ENCODE measurements around the gene CELF5. TPM values are rescaled to one million over a fixed set of nuclear protein-coding genes. Genes with fewer than 3 reads are reported as not detected.
"Not testable (repeated sequence)": the region's sequence is repeated elsewhere in the genome, so short reads cannot be mapped to it uniquely, and the experiment has no call there.

The CELF5 gene
- total RNA-seq, 4 donors from 2014 or later: not detected

DNA sequence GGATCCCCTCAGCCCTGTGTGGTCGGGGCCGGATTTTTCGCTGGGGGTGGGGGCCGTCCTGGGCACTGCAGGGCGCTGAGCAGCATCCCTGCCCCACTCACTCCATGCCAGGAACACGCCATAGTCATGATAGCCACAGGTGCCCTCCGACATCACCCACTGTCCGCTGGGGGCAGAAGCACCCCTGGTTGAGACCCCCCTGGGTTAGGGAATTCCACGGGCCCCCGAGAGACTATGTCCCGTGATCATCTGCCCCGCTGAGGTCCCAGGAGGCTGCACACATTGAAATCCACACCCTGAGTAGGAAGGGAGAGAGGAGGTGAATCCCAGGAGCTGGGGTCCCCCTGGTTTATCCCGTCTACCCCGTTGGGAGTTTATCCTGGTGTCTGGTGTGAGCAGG, 22.6 kb upstream of the CELF5 start:
- Histone ChIP-seq H3K27ac (no peak overlapping the region), H3K27me3 (no peaks in the 10 kb centered on the region), H3K4me1 (no peaks in the 10 kb centered on the region), H3K36me3 (peaks cover 0 to 89% of the 10 kb centered on the region in 2 donors), H3K9me3 (no peaks in the 10 kb centered on the region), H3K4me3 (no peak overlapping the region)
- WGBS, 2 donors (ENCODE audit: low coverage in 1 of 2): 100% methylated on average over 1 of the region's 14 CpGs; no CpG with 5 or more reads in 1 of the 2 donors
- no peak for ATAC-seq
- TF ChIP-seq EP300 (IDR thresholded peaks at IDR 0.05): no peak
- no peak for TF ChIP-seq POLR2A (IDR thresholded peaks at IDR 0.05)
- TF ChIP-seq, protein P1, sequence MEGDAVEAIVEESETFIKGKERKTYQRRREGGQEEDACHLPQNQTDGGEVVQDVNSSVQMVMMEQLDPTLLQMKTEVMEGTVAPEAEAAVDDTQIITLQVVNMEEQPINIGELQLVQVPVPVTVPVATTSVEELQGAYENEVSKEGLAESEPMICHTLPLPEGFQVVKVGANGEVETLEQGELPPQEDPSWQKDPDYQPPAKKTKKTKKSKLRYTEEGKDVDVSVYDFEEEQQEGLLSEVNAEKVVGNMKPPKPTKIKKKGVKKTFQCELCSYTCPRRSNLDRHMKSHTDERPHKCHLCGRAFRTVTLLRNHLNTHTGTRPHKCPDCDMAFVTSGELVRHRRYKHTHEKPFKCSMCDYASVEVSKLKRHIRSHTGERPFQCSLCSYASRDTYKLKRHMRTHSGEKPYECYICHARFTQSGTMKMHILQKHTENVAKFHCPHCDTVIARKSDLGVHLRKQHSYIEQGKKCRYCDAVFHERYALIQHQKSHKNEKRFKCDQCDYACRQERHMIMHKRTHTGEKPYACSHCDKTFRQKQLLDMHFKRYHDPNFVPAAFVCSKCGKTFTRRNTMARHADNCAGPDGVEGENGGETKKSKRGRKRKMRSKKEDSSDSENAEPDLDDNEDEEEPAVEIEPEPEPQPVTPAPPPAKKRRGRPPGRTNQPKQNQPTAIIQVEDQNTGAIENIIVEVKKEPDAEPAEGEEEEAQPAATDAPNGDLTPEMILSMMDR (IDR thresholded peaks at IDR 0.05): no peak
- TF ChIP-seq POLR2AphosphoS5 (IDR thresholded peaks at IDR 0.05): no peak

DNA sequence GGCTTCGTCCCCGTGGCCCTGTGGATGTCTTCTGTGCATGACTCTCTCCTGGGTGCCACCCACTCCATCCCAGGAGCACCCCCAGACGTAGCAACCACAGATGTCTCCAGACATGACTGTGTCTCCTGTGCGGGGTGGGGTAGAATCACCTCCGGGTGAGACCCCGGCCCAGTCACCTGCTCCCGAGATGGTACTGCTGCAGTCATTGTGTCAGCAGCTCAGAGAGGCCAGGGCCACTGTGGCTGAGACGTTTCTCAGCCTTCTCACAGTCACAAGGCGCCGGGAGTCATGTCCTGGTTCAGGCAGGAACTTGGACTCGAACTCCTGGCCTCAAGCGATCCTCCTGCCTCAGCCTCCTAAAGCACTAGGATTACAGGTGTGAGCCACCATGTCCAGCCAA, 22.1 kb upstream of the CELF5 start:
- no peak overlapping the region for H3K4me3 ChIP-seq
- H3K4me1 ChIP-seq: no peaks in the 10 kb centered on the region
- ATAC-seq: no peak
- H3K27me3 ChIP-seq: no peaks in the 10 kb centered on the region
- H3K9me3 ChIP-seq: no peaks in the 10 kb centered on the region
- no peak overlapping the region for H3K27ac ChIP-seq
- 80 to 92% methylated on average over 1 to 2 of the region's 12 CpGs for WGBS, 2 donors (ENCODE audit: low coverage in 1 of 2)
- peaks cover 0 to 89% of the 10 kb centered on the region in 2 donors for H3K36me3 ChIP-seq
- TF ChIP-seq POLR2A (IDR thresholded peaks at IDR 0.05) (no peak), POLR2AphosphoS5 (IDR thresholded peaks at IDR 0.05) (no peak), EP300 (IDR thresholded peaks at IDR 0.05) (no peak)
- TF ChIP-seq, protein P1 (IDR thresholded peaks at IDR 0.05): no peak

DNA sequence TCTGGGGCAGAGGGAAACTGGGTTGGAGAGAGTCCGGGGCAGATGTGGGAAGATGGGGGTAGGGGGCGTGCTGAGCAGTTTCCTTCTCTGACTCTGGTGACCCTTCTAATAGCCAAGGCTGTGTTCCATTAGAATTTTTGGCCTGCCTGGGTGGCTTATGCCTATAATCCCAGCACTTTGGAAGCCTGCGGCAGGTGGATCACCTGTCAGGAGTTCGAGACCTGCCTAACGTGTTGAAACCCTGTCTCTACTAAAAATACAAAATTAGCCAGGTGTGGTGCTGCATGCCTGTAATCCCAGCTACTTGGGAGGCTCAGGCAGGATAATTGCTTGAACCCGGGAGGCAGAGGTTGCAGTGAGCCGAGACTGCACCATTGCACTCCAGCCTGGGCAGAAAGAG, 21.6 kb upstream of the CELF5 start:
- 76 to 100% methylated on average over 1 to 3 of the region's 7 CpGs for WGBS, 2 donors (ENCODE audit: low coverage in 1 of 2)

DNA sequence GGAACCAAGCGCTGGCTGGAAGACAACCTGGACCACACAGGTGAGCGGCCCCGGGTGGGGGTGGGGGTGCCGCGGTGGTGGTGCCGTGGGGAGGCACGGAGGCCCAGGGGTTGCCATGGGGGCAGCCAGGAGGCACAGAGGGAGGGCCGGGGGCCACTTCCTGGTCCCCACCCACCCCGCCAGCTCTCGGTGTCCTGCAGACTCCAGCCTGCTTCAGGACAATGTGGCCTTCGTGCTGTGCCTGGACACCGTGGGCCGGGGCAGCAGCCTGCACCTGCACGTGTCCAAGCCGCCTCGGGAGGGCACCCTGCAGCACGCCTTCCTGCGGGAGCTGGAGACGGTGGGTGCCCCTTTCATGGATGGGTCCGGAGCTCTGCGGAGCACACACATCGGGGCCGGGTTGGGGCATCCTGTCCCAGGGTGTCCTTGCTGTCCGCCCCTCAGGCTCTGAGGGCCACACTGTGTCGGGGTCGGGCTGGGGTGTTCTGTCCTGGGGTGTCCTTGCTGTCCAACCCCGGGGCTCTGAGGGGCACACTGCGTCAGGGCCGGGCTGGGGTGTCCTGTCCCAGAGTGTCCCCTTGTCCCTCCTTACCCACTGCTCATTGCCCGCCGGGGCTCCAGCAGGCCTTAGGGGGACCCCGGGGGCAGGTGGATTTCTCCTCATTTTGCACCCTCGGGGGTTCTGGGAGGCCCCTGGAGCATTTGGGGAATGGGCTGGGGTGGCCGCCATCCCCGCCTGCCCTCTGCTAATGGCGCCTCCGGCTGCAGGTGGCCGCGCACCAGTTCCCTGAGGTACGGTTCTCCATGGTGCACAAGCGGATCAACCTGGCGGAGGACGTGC, 20.4 kb upstream of the CELF5 start:
- Histone ChIP-seq H3K27me3 (no peaks in the 10 kb centered on the region), H3K4me3 (no peak overlapping the region), H3K9me3 (no peaks in the 10 kb centered on the region), H3K36me3 (peaks cover 0 to 94% of the 10 kb centered on the region in 2 donors), H3K27ac (no peak overlapping the region), H3K4me1 (no peaks in the 10 kb centered on the region)
- ATAC-seq: no peak
- WGBS, 2 donors (ENCODE audit: low coverage in 1 of 2): no CpG with 5 or more reads among the region's 43 CpGs
- TF ChIP-seq POLR2AphosphoS5 (IDR thresholded peaks at IDR 0.05) (no peak), POLR2A (IDR thresholded peaks at IDR 0.05) (no peak), EP300 (IDR thresholded peaks at IDR 0.05) (no peak)
- TF ChIP-seq, protein P1 (IDR thresholded peaks at IDR 0.05): no peak

More for the DNA sequence above, 21.6 kb upstream of the CELF5 start:
- H3K27ac ChIP-seq, H3K27me3 ChIP-seq, H3K9me3 ChIP-seq, ATAC-seq, H3K4me1 ChIP-seq, H3K4me3 ChIP-seq: not testable (repeated sequence)
- peaks cover 0 to 92% of the 10 kb centered on the region in 2 donors for H3K36me3 ChIP-seq

DNA sequence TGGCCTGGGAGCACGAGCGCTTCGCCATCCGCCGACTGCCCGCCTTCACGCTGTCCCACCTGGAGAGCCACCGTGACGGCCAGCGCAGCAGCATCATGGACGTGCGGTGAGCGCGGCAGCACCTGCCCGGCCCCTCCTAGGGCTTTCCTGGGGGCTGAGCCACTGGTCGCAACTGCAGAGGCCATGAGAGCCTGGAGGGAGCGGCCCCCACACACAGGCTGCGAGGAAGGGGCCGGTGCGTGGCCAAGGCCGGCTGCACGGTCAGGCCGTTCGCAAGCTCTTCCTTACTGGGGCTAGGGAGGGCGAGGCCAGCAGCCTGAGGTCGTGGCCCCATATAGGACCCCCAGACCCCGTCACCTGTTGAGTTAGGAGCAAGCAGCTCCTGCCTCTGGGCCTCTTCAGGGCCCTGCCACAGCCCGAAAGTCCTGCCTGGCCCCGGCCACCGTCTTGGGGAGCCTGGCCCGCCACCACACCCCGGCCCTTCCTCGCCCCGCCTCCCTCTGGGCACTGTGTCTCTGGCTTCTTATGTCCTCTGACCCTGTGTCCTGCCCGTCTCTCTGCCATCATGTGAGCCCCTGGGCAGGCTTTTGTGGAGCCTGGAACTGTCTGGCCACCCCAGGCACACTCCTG, 19.7 kb upstream of the CELF5 start:
- TF ChIP-seq POLR2AphosphoS5 (IDR thresholded peaks at IDR 0.05) (no peak), EP300 (IDR thresholded peaks at IDR 0.05) (no peak), POLR2A (IDR thresholded peaks at IDR 0.05) (no peak)
- TF ChIP-seq, protein P1 (IDR thresholded peaks at IDR 0.05): no peak
- 98 to 100% methylated on average over 1 to 7 of the region's 35 CpGs for WGBS, 2 donors (ENCODE audit: low coverage in 1 of 2)
- no peaks in the 10 kb centered on the region for H3K27me3 ChIP-seq
- no peaks in the 10 kb centered on the region for H3K4me1 ChIP-seq
- ATAC-seq: no peak
- no peaks in the 10 kb centered on the region for H3K9me3 ChIP-seq
- H3K27ac ChIP-seq: no peak overlapping the region
- no peak overlapping the region for H3K4me3 ChIP-seq
- H3K36me3 ChIP-seq: peaks cover 0 to 92% of the 10 kb centered on the region in 2 donors
